ENCODE data around the gene KRT9.
"Not testable (repeated sequence)": the region's sequence is repeated elsewhere in the genome, so short reads cannot be mapped to it uniquely, and the experiment has no call there.

The KRT9 gene

GRCh38 chr17:41589301-41589700, 17.4 kb upstream of the KRT9 start:
- Mint-ChIP-seq H3K4me1 (ENCODE audit: low read depth in 2 of 2) (no peaks in the 10 kb centered on the region), H3K27me3 (peaks cover 35 to 92% of the 10 kb centered on the region in 2 donors), H3K27ac (no peak overlapping the region), H3K4me3 (no peak overlapping the region), H3K36me3 (ENCODE audit: insufficient read depth) (peaks cover 3% of the 10 kb centered on the region), H3K9me3 (no peaks in the 10 kb centered on the region)
- DNase-seq (no peak), ATAC-seq (replicated peaks) (no peak)

- H3K27ac Mint-ChIP-seq, result no peak overlapping the region
- H3K9me3 Mint-ChIP-seq, result no peaks in the 10 kb centered on the region
- no peak for DNase-seq
- no peaks in the 10 kb centered on the region for H3K4me1 Mint-ChIP-seq (ENCODE audit: low read depth in 2 of 2)
- H3K36me3 Mint-ChIP-seq (ENCODE audit: insufficient read depth), result peaks cover 3% of the 10 kb centered on the region
- ATAC-seq (replicated peaks), result no peak
- peaks cover 45 to 93% of the 10 kb centered on the region in 2 donors for H3K27me3 Mint-ChIP-seq
- H3K4me3 Mint-ChIP-seq, result no peak overlapping the region
Measured at GRCh38 chr17:41588126-41588810, 16.4 kb upstream of the KRT9 start.

GRCh38 chr17:41586863-41587495, 15.1 kb upstream of the KRT9 start, which contains the start of gene KRT14:
Gene KRT14 (minus strand): TSS chr17:41586895. CDS start chr17:41586834, 61 bp downstream.
- Mint-ChIP-seq H3K27ac (no peak within 1 kb of the TSS), H3K27me3 (peaks cover 52 to 94% of the 10 kb centered on the region in 2 donors), H3K4me1 (ENCODE audit: low read depth in 2 of 2) (no peaks in the 10 kb centered on the region), H3K36me3 (ENCODE audit: insufficient read depth) (peaks cover 3% of the 10 kb centered on the region), H3K4me3 (no peak within 1 kb of the TSS), H3K9me3 (no peaks in the 10 kb centered on the region)
- no peak for ATAC-seq (replicated peaks)
- DNase-seq, result no peak

- Mint-ChIP-seq H3K27me3 (peaks cover 50 to 99% of the 10 kb centered on the region in 2 donors), H3K27ac (no peak overlapping the region), H3K9me3 (no peaks in the 10 kb centered on the region), H3K4me1 (ENCODE audit: low read depth in 2 of 2) (no peaks in the 10 kb centered on the region), H3K36me3 (ENCODE audit: insufficient read depth) (peaks cover 3% of the 10 kb centered on the region), H3K4me3 (no peak overlapping the region)
- ATAC-seq (replicated peaks) (no peak), DNase-seq (no peak)
Measured at GRCh38 chr17:41585301-41586056, 13.6 kb upstream of the KRT9 start.

GRCh38 chr17:41584331-41584927, 12.6 kb upstream of the KRT9 start:
- H3K27me3 Mint-ChIP-seq, result peaks cover 47 to 99% of the 10 kb centered on the region in 2 donors
- ATAC-seq (replicated peaks); DNase-seq; H3K9me3 Mint-ChIP-seq; H3K4me1 Mint-ChIP-seq (ENCODE audit: low read depth in 2 of 2); H3K27ac Mint-ChIP-seq; H3K36me3 Mint-ChIP-seq (ENCODE audit: insufficient read depth); H3K4me3 Mint-ChIP-seq: not testable (repeated sequence)

GRCh38 chr17:41583137-41584127, 11.6 kb upstream of the KRT9 start:
- Mint-ChIP-seq H3K4me3 (no peak overlapping the region), H3K27me3 (peaks cover 49 to 99% of the 10 kb centered on the region in 2 donors), H3K36me3 (ENCODE audit: insufficient read depth) (peaks cover 3% of the 10 kb centered on the region), H3K27ac (no peak overlapping the region), H3K9me3 (no peaks in the 10 kb centered on the region), H3K4me1 (ENCODE audit: low read depth in 2 of 2) (peaks cover 0 to 3% of the 10 kb centered on the region in 2 donors)
- DNase-seq (no peak), ATAC-seq (replicated peaks) (no peak)

GRCh38 chr17:41582061-41582968, 10.5 kb upstream of the KRT9 start:
- H3K27me3 Mint-ChIP-seq, result peaks cover 58 to 99% of the 10 kb centered on the region in 2 donors
- not testable (repeated sequence) for H3K4me3 Mint-ChIP-seq; H3K36me3 Mint-ChIP-seq (ENCODE audit: insufficient read depth); DNase-seq; H3K27ac Mint-ChIP-seq; ATAC-seq (replicated peaks); H3K4me1 Mint-ChIP-seq (ENCODE audit: low read depth in 2 of 2); H3K9me3 Mint-ChIP-seq

- no peak for ATAC-seq (replicated peaks)
- Mint-ChIP-seq H3K4me3 (no peak overlapping the region), H3K36me3 (ENCODE audit: insufficient read depth) (no peaks in the 10 kb centered on the region), H3K9me3 (no peaks in the 10 kb centered on the region), H3K27me3 (peaks cover 61 to 99% of the 10 kb centered on the region in 2 donors), H3K27ac (no peak overlapping the region), H3K4me1 (ENCODE audit: low read depth in 2 of 2) (peaks cover 0 to 3% of the 10 kb centered on the region in 2 donors)
- DNase-seq, result no peak
Measured at GRCh38 chr17:41581366-41582060, 9.7 kb upstream of the KRT9 start.

- Mint-ChIP-seq H3K4me3 (no peak overlapping the region), H3K27me3 (peaks cover 63 to 99% of the 10 kb centered on the region in 2 donors)
- ATAC-seq (replicated peaks), result no peak
Measured at GRCh38 chr17:41580687-41581365, 9.0 kb upstream of the KRT9 start.

GRCh38 chr17:41580244-41580575, 8.4 kb upstream of the KRT9 start:
- no peaks in the 10 kb centered on the region for H3K9me3 Mint-ChIP-seq
- peaks cover 0 to 3% of the 10 kb centered on the region in 2 donors for H3K4me1 Mint-ChIP-seq (ENCODE audit: low read depth in 2 of 2)
- H3K36me3 Mint-ChIP-seq (ENCODE audit: insufficient read depth), result no peaks in the 10 kb centered on the region
- H3K27ac Mint-ChIP-seq, result no peak overlapping the region
- no peak overlapping the region for H3K4me3 Mint-ChIP-seq
- ATAC-seq (replicated peaks) (no peak), DNase-seq (no peak)
- H3K27me3 Mint-ChIP-seq, result peaks cover 60 to 99% of the 10 kb centered on the region in 2 donors

More at GRCh38 chr17:41580687-41581365, 9.0 kb upstream of the KRT9 start:
- no peak overlapping the region for H3K27ac Mint-ChIP-seq
- DNase-seq, result no peak
- no peaks in the 10 kb centered on the region for H3K36me3 Mint-ChIP-seq (ENCODE audit: insufficient read depth)
- H3K4me1 Mint-ChIP-seq (ENCODE audit: low read depth in 2 of 2), result peaks cover 0 to 3% of the 10 kb centered on the region in 2 donors
- H3K9me3 Mint-ChIP-seq, result no peaks in the 10 kb centered on the region
